ENCODE measurements around the gene CARHSP1.

DNA sequence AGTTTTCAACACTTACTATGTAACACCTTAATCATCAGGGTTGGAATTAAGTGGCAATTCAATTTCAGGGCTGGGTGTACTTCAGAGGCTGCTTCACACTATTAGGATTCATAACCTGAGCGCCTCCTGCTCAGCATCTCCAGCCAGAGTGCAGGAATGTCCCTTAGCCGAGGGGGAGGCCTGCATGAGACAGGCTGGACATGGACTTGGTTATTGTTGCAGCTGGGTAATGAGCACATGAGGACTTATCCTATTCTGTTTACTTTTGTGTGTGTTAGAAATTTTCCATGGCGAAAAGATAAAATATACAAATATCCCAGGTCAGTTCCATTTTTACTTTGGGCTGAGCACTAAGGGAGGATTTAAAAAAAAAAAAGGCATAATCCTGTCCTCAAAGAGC, 60.8 kb downstream of the CARHSP1 start:
- TF ChIP-seq POLR2A (IDR thresholded peaks at IDR 0.05; ENCODE audit: low read depth, low read length) (no peak), SMC3 (IDR thresholded peaks at IDR 0.05; ENCODE audit: low read depth, low read length) (no peak), BHLHE40 (IDR thresholded peaks at IDR 0.05; ENCODE audit: low read depth, low read length) (no peak), MXI1 (IDR thresholded peaks at IDR 0.05; ENCODE audit: borderline replicate concordance, low read depth, low read length) (no peak), CEBPB (IDR thresholded peaks at IDR 0.05; ENCODE audit: low read depth, low read length) (no peak), MAZ (IDR thresholded peaks at IDR 0.05; ENCODE audit: borderline replicate concordance, low read depth, low read length) (no peak), FOS (IDR thresholded peaks at IDR 0.05; ENCODE audit: low read depth, low read length) (no peak), RFX5 (IDR thresholded peaks at IDR 0.05; ENCODE audit: low read depth, low read length) (no peak), RAD21 (IDR thresholded peaks at IDR 0.05; ENCODE audit: low read length) (no peak), USF2 (IDR thresholded peaks at IDR 0.05; ENCODE audit: low read depth, low read length) (no peak)
- TF ChIP-seq, protein P1, sequence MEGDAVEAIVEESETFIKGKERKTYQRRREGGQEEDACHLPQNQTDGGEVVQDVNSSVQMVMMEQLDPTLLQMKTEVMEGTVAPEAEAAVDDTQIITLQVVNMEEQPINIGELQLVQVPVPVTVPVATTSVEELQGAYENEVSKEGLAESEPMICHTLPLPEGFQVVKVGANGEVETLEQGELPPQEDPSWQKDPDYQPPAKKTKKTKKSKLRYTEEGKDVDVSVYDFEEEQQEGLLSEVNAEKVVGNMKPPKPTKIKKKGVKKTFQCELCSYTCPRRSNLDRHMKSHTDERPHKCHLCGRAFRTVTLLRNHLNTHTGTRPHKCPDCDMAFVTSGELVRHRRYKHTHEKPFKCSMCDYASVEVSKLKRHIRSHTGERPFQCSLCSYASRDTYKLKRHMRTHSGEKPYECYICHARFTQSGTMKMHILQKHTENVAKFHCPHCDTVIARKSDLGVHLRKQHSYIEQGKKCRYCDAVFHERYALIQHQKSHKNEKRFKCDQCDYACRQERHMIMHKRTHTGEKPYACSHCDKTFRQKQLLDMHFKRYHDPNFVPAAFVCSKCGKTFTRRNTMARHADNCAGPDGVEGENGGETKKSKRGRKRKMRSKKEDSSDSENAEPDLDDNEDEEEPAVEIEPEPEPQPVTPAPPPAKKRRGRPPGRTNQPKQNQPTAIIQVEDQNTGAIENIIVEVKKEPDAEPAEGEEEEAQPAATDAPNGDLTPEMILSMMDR (conservative IDR thresholded peaks at IDR 0.05; ENCODE audit: low read depth, low read length) = no peak
